GM18519 (cell line): ENCODE results near the gene NEK2.
"Not testable (repeated sequence)": the region's sequence is repeated elsewhere in the genome, so short reads cannot be mapped to it uniquely, and the experiment has no call there.

Source experiments
- ATAC-seq: cut with Tn5 transposase; IDR thresholded peaks from one replicate; pipeline ENCODE4 v1.9.1; 2021; ENCODE audit warnings: mild to moderate bottlenecking, moderate library complexity; ENCODE audit not compliant: unreplicated experiment, low FRiP score

NEK2 gene

GRCh38 chr1:211634931-211635330, 40.5 kb downstream of the NEK2 start:
- ATAC-seq: no peak

- ATAC-seq: no peak
Measured at GRCh38 chr1:211634461-211634860, 41.0 kb downstream of the NEK2 start.

GRCh38 chr1:211633524-211633846, 41.9 kb downstream of the NEK2 start:
- ATAC-seq: no peak

- ATAC-seq: no peak
Measured at GRCh38 chr1:211632808-211633523, 42.5 kb downstream of the NEK2 start.

GRCh38 chr1:211632117-211632807, 43.2 kb downstream of the NEK2 start:
- ATAC-seq: peak; percentile 50

GRCh38 chr1:211631168-211631567, 44.3 kb downstream of the NEK2 start:
- ATAC-seq: no peak

GRCh38 chr1:211630236-211631081, 45.0 kb downstream of the NEK2 start:
- no peak for ATAC-seq

GRCh38 chr1:211628417-211628816, 47.0 kb downstream of the NEK2 start:
- no peak for ATAC-seq

- ATAC-seq: no peak
Measured at GRCh38 chr1:211627259-211627658, 48.2 kb downstream of the NEK2 start.

GRCh38 chr1:211625866-211626265, 49.6 kb downstream of the NEK2 start:
- not testable (repeated sequence) for ATAC-seq

- no peak for ATAC-seq
Measured at GRCh38 chr1:211625040-211625439, 50.4 kb downstream of the NEK2 start.

GRCh38 chr1:211623515-211623914, 51.9 kb downstream of the NEK2 start:
- ATAC-seq: no peak

- no peak for ATAC-seq
Measured at GRCh38 chr1:211621447-211622198, 53.8 kb downstream of the NEK2 start.

GRCh38 chr1:211620097-211620496, 55.3 kb downstream of the NEK2 start:
- no peak for ATAC-seq

- ATAC-seq: no peak
Measured at GRCh38 chr1:211619033-211619996, 56.1 kb downstream of the NEK2 start.

GRCh38 chr1:211616965-211617297, 58.5 kb downstream of the NEK2 start:
- no peak for ATAC-seq

- no peak for ATAC-seq
Measured at GRCh38 chr1:211616231-211616964, 59.0 kb downstream of the NEK2 start.

GRCh38 chr1:211614615-211615014, 60.8 kb downstream of the NEK2 start:
- no peak for ATAC-seq

- ATAC-seq: no peak
Measured at GRCh38 chr1:211613951-211614350, 61.5 kb downstream of the NEK2 start.
